Neutrophil (primary cell): ENCODE measurements around the gene COG7.

Source experiments
- H3K27ac ChIP-seq: fragments of 200-600 bp; sonication (generic); 2 replicates; pipeline ENCODE4 v1.5.1; 2016; ENCODE audit warnings: mild to moderate bottlenecking, moderate library complexity
- H3K27me3 ChIP-seq: fragments of 200-600 bp; sonication (generic); 2 replicates; pipeline ENCODE4 v1.6.0; 2016; ENCODE audit warnings: mild to moderate bottlenecking
- H3K36me3 ChIP-seq: fragments of 200-600 bp; sonication (generic); 2 replicates; pipeline ENCODE4 v1.5.1; 2017
- H3K4me1 ChIP-seq, 2 experiments: fragments of 200-600 bp in 1 of 2; sonication (generic) in 1 of 2; 1 replicate in 1 of 2; 2 replicates in 1 of 2; pipeline versions ENCODE4 v1.5.1 to v1.6.1; 2013 to 2016; ENCODE audit warnings: low read depth in 1 of 2, low read length in 1 of 2, mild to moderate bottlenecking in 1 of 2, moderate library complexity in 1 of 2; ENCODE audit not compliant: control insufficient read depth in 1 of 2, insufficient read depth in 1 of 2
- H3K4me3 ChIP-seq, 2 experiments: fragments of 200-600 bp in 1 of 2; sonication (generic) in 1 of 2; 1 replicate in 1 of 2; 2 replicates in 1 of 2; pipeline ENCODE4 v1.5.1; 2013 to 2016; ENCODE audit warnings: low read depth in 1 of 2, low read length in 1 of 2, mild to moderate bottlenecking in 1 of 2, moderate library complexity in 1 of 2
- H3K9me3 ChIP-seq: fragments of 200-600 bp; sonication (generic); 2 replicates; pipeline ENCODE4 v1.5.1; 2016
- CTCF ChIP-seq: fragments of 200-600 bp; sonication (generic); IDR thresholded peaks from 2 replicates; pipeline ENCODE4 v1.5.1; 2016; ENCODE audit warnings: antibody characterized with exemption

The COG7 gene

DNA sequence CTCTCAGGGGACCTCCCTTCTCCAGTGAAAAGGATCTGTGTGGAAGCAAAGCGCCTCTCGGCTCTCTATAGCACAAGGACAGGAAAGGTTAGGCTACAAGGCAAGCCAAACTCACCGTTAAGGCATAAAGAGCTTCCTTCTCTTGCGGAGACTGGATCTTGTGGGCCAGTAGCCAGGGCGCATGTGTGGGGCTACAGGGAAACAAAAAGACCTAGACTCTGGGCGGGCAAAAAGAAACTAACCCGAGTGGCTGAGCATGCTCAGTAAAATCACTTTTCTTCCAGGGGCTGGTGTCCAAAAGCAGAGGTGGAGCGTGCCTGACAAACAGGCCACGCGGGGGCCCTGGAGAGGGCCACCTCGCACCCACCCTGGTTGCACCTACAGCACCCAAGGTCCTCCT is 41.2 kb upstream of the COG7 start:
- Histone ChIP-seq H3K36me3 (peaks cover 52% of the 10 kb centered on the region), H3K4me3 (no peak overlapping the region)

DNA sequence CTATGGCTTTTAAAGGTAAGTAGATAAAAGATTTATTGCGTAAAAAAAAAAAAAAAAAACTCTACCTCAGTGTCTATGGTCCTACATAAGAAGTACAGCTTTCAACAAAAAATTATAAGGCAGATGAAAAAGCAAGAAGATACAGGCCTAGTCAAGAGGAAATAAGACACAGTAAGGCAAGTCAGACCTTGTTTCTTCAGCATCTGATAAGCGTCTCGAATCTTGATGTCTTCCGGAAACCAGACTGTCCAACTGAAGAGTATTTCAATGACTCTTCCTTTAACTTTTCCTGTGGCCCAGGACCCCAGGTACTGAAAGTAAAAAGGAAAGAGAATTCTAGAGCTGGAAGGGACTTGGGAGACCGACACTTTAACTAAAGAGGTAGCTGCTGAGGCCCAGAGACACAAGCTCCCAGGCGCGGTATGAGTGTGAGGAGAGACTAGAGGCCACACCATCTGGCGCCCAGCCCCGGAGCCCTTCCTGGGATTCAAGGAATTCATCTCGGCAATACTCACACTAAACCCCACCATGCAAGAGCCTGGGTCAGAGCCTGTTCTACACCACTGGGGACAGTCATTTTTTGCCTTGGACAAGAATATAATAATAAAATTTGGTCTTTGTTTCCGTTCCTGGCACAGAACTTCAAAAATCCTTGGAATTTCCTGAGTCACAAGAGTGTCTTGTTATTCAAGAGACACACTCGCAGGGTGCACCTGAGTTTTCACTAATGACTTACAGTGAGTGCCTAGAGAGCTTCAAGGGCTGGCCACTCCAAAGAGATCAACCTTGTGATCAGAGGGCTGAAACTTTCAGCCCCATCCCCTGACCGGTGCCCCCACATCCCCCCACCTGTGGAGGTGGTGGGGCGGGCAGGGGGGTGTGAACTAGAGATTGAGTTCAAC is 38.8 kb upstream of the COG7 start:
- Histone ChIP-seq H3K4me3 (no peak overlapping the region), H3K9me3 (no peaks in the 10 kb centered on the region), H3K4me1 (no peaks in the 10 kb centered on the region), H3K36me3 (peaks cover 77% of the 10 kb centered on the region), H3K27me3 (no peaks in the 10 kb centered on the region), H3K27ac (no peak overlapping the region)
- TF ChIP-seq CTCF = no peak

More for the DNA sequence above, 41.2 kb upstream of the COG7 start:
- H3K9me3 ChIP-seq = no peaks in the 10 kb centered on the region
- TF ChIP-seq CTCF = no peak
- peaks cover 0 to 3% of the 10 kb centered on the region in 2 experiments for H3K4me1 ChIP-seq
- no peaks in the 10 kb centered on the region for H3K27me3 ChIP-seq
- H3K27ac ChIP-seq = no peak overlapping the region

DNA sequence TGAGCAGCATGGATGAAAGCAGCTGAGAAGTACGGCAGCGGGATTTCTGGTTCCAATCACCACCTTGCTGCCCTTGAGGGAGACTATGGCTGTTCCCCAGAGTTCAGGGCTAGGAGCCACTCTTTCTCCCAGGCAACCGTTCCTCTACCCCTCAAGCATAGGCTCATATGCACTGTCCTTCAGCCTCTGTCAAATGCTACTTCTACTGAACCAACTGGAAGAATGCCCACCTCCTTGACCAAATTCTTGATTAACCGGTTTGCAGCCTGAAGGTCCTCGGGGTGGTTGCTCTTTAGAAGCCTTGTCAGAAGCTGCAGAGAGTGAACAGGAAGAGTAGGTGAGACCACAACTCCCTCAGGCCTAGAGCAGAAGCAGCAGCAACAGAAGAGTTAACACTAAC is 33.5 kb upstream of the COG7 start:
- no peaks in the 10 kb centered on the region for H3K4me1 ChIP-seq
- no peak for TF ChIP-seq CTCF
- H3K36me3 ChIP-seq = peaks cover 80% of the 10 kb centered on the region

GRCh38 chr16:23485841-23486240 is 32.9 kb upstream of the COG7 start:
- H3K9me3 ChIP-seq = no peaks in the 10 kb centered on the region
- peaks cover 85% of the 10 kb centered on the region for H3K36me3 ChIP-seq
- no peaks in the 10 kb centered on the region for H3K4me1 ChIP-seq
- no peak for TF ChIP-seq CTCF
- no peak overlapping the region for H3K4me3 ChIP-seq
- H3K27me3 ChIP-seq = no peaks in the 10 kb centered on the region
- H3K27ac ChIP-seq = no peak overlapping the region

More for the DNA sequence above, 33.5 kb upstream of the COG7 start:
- H3K9me3 ChIP-seq = no peaks in the 10 kb centered on the region
- no peak overlapping the region for H3K27ac ChIP-seq
- H3K27me3 ChIP-seq = no peaks in the 10 kb centered on the region
- H3K4me3 ChIP-seq = no peak overlapping the region

DNA sequence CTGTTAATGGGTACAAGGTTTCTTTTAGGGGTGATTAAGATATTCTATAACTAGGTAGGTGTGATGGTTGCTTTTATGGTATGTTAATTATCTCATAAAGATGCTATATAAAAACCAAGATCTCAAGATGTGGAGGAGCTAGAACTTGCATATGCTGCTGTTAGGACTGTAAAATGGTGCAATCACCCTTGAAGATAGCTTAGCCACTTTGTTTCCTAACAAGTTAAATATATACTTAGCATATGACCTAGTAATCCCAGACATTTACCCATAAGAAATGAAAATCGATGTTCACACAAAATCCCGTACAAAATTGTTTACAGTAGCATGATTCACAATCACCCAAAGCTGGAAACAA is 32.2 kb upstream of the COG7 start:
- no peak overlapping the region for H3K4me3 ChIP-seq
- no peaks in the 10 kb centered on the region for H3K9me3 ChIP-seq
- TF ChIP-seq CTCF = no peak
- no peaks in the 10 kb centered on the region for H3K27me3 ChIP-seq
- H3K36me3 ChIP-seq = peaks cover 85% of the 10 kb centered on the region
- H3K4me1 ChIP-seq = no peaks in the 10 kb centered on the region
- H3K27ac ChIP-seq = no peak overlapping the region
